ENCODE measurements around the gene PRR16.

GRCh38 chr5:120436996-120437395 lies 27.1 kb upstream of the PRR16 start:
- TF ChIP-seq CTCF (IDR thresholded peaks at IDR 0.05; ENCODE audit: insufficient read depth, low read length) (no peak), GABPA (IDR thresholded peaks at IDR 0.05; ENCODE audit: low read depth) (no peak), REST (IDR thresholded peaks at IDR 0.05; ENCODE audit: insufficient replicate concordance, low read depth) (no peak), POLR2AphosphoS5 (IDR thresholded peaks at IDR 0.05; ENCODE audit: low read depth) (no peak)
